HG03103 (cell line): ENCODE measurements around the gene SCLT1.

Source experiments
- ATAC-seq: cut with Tn5 transposase; IDR thresholded peaks from one replicate; pipeline ENCODE4 v1.9.1; 2021; ENCODE audit warnings: low read depth; ENCODE audit not compliant: unreplicated experiment

Gene SCLT1

GRCh38 chr4:128850252-128850651 is 243.1 kb downstream of the SCLT1 start:
- no peak for ATAC-seq

- no peak for ATAC-seq
Observed at GRCh38 chr4:128848461-128848860, 244.9 kb downstream of the SCLT1 start.

- ATAC-seq, result no peak
Observed at GRCh38 chr4:128847082-128847724, 246.1 kb downstream of the SCLT1 start.

- no peak for ATAC-seq
Observed at GRCh38 chr4:128846063-128846462, 247.3 kb downstream of the SCLT1 start.

- no peak for ATAC-seq
Observed at GRCh38 chr4:128844931-128845330, 248.4 kb downstream of the SCLT1 start.

- no peak for ATAC-seq
Observed at GRCh38 chr4:128841402-128841801, 251.9 kb downstream of the SCLT1 start.

- ATAC-seq, result no peak
Observed at GRCh38 chr4:128840711-128841318, 252.5 kb downstream of the SCLT1 start.

- no peak for ATAC-seq
Observed at GRCh38 chr4:128837679-128838078, 255.7 kb downstream of the SCLT1 start.

GRCh38 chr4:128837198-128837597 is 256.1 kb downstream of the SCLT1 start:
- ATAC-seq, result no peak

- no peak for ATAC-seq
Observed at GRCh38 chr4:128835498-128836222, 257.7 kb downstream of the SCLT1 start.
